GM19468 (cell line): ENCODE data around the gene RTN4IP1.

ENCODE experiments used
- ATAC-seq: cut with Tn5 transposase; IDR thresholded peaks from one replicate; pipeline ENCODE4 v1.9.1; 2021; ENCODE audit warnings: mild to moderate bottlenecking, moderate library complexity, moderate number of reproducible peaks; ENCODE audit not compliant: unreplicated experiment; ENCODE audit errors: extremely low read depth

The RTN4IP1 gene

GRCh38 chr6:106527117-106527516 is 102.2 kb downstream of the RTN4IP1 start:
- no peak for ATAC-seq

DNA sequence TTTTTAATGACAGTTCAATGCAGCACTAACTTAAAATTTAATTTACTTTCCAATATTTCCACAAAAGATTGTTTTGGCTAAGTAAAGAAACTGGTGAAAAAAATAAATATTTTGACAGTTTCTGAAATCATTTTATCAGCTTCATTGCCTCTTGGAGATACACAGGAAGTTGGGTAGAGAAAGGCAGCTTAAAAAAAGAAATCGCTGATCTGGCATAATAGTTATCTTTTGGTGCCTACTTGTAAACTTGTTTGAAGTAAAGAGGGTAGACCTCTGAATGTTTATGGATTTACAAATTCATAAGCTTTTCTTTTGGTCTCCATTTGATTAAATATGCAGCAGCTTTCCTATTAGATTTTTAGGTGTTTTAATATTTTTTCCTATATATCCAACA is 103.4 kb downstream of the RTN4IP1 start:
- no peak for ATAC-seq

GRCh38 chr6:106525107-106525881 is 104.0 kb downstream of the RTN4IP1 start:
- no peak for ATAC-seq

DNA sequence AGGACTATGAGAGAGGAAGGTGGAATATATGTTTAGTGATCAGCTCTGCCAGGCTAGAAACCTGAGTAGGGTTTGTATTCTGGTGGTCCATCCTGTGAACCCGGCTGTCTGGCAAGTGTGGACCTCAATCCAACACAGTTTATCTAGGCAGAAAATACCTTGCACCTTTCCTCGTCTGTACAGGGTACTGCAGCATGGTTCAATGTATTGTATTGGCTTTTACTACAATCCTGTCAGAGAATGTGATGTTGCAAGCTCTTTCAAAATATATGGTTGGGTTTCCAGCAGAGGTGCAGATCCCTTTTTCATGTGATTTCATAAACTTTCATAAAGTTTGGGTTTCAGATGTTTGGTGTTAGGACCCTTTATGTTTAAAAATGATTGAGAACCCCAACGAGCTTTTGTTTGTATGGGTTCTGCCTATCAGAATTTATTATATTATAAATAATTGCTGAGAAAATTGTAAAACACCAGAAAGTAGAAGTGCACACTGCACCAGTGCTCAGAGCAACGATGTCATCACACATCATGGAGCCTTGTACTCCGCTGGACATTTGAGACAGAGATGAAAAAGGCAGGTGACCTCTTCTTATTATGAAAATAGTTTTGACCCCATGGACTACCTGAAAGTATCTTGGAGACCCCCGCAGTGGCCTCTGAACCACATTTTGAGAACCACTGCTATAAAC is 106.6 kb downstream of the RTN4IP1 start:
- ATAC-seq, result no peak
